Measurements from ENCODE around the gene GTPBP3. TPM values are rescaled to one million over a fixed set of nuclear protein-coding genes. Genes with fewer than 3 reads are reported as not detected.
A peak's percentile ranks its signal among the peaks of the same experiment; 100 is the strongest.

Gene GTPBP3
- total RNA-seq, 1 donor = 10.9 TPM

DNA sequence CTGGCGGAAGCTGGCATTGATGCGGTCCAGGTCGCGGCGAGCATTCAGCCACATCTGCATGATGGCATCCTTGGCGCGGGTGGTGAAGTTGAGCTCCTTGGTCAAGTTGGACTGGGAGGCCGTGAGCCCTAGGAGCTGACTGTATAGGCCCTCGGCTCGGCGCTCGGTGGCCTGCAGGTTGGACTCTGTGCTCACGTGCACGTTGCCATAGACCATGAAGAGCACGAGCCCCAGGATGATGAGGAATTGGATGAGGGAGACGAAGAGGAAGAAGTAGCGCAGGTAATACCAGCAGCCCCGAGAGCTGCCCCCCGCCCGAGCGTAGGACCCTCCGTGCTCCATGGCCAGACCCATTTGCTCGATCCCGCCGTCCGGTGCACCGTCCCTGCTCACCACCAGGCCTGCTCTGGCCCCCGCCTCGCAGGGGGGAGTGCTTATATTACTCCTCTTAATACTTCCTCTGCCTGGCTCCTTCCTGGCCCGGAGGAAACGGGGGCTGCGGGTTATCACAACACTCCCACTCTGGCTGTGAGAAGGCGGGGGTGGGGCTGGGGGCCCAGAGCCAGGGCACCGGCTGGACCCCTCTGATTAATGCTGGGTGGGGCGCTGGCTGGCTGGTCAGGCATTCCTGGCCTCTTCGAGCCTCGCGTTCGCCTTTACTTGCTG, 39.7 kb downstream of the GTPBP3 start, which contains the start of gene PLVAP:
PLVAP (minus strand) TSS at position 408 of the 666 bp plus-strand sequence; CDS start at position 354, 54 bp downstream.
- Histone ChIP-seq H3K9me3 (ENCODE audit: low read depth, low read length) (no peaks in the 10 kb centered on the region), H3K36me3 (ENCODE audit: insufficient read depth, low read length) (no peaks in the 10 kb centered on the region), H2AFZ (ENCODE audit: low read length) (no peak within 1 kb of the TSS), H3K4me1 (ENCODE audit: insufficient read depth, low read length) (no peaks in the 10 kb centered on the region), H3K79me2 (ENCODE audit: insufficient read depth, low read length) (no peaks in the 10 kb centered on the region), H3K27ac (ENCODE audit: low read depth, low read length) (no peak within 1 kb of the TSS), H3K4me2 (ENCODE audit: insufficient read depth, low read length) (no peak within 1 kb of the TSS), H3K27me3 (ENCODE audit: insufficient read depth, low read length) (no peaks in the 10 kb centered on the region), H4K20me1 (ENCODE audit: insufficient read depth, low read length) (no peaks in the 10 kb centered on the region), H3K4me3 (ENCODE audit: insufficient read depth, low read length) (no peak within 1 kb of the TSS)
- DNase-seq (ENCODE audit: insufficient read length, low spot score, missing footprints) = peak; percentile 53
- TF ChIP-seq, protein P1, sequence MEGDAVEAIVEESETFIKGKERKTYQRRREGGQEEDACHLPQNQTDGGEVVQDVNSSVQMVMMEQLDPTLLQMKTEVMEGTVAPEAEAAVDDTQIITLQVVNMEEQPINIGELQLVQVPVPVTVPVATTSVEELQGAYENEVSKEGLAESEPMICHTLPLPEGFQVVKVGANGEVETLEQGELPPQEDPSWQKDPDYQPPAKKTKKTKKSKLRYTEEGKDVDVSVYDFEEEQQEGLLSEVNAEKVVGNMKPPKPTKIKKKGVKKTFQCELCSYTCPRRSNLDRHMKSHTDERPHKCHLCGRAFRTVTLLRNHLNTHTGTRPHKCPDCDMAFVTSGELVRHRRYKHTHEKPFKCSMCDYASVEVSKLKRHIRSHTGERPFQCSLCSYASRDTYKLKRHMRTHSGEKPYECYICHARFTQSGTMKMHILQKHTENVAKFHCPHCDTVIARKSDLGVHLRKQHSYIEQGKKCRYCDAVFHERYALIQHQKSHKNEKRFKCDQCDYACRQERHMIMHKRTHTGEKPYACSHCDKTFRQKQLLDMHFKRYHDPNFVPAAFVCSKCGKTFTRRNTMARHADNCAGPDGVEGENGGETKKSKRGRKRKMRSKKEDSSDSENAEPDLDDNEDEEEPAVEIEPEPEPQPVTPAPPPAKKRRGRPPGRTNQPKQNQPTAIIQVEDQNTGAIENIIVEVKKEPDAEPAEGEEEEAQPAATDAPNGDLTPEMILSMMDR (IDR thresholded peaks at IDR 0.05; ENCODE audit: extremely low read depth, low read depth, low read length) = no peak

DNA sequence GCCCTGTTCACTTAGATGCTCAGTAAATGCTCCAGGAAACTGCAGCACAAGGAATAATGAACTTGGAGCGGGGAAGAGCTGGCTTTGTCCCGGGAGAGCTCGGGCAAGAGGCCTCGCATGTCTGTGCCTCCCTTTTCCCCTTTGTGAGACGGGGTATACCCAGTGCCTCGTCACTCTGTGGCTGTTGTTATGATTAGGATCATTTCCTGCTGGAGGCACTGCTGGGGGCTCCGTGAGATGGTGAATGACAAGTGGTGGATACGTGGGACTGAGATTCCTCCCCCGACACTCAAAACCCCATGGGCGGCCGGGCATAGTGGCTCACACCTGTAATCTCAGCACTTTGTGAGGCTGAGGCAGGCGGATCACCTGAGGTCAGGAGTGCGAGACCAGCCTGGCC, 40.9 kb downstream of the GTPBP3 start:
- DNase-seq (ENCODE audit: insufficient read length, low spot score, missing footprints) = peak; percentile 29

DNA sequence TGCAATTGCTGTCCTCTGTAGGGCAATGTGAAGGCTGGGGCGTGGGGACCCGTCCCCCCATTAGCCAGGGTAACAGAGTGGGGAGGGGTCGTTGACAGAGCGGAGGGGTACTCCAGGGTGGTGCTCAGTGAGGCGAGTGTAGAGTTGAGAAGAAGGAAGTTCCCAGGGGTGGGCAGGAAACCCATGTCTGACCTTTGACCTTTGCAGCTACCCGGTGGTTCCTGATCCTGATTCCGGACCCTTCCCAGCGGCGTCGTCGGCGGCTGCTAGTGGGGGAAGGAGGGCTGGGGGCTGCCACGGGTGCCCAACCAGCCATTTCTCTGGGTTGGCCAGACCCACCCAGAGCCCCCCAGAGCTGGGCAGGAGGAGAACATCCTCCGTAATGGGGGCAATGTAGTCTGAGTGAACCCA, 41.9 kb downstream of the GTPBP3 start:
- no peaks in the 10 kb centered on the region for H4K20me1 ChIP-seq (ENCODE audit: insufficient read depth, low read length)
- DNase-seq (ENCODE audit: insufficient read length, low spot score, missing footprints) = peak; percentile 37
- no peaks in the 10 kb centered on the region for H3K79me2 ChIP-seq (ENCODE audit: insufficient read depth, low read length)
- H3K9me3 ChIP-seq (ENCODE audit: low read depth, low read length) = no peaks in the 10 kb centered on the region
- H3K36me3 ChIP-seq (ENCODE audit: insufficient read depth, low read length) = no peaks in the 10 kb centered on the region
- no peak overlapping the region for H3K4me3 ChIP-seq (ENCODE audit: insufficient read depth, low read length)
- TF ChIP-seq, protein P1 (IDR thresholded peaks at IDR 0.05; ENCODE audit: extremely low read depth, low read depth, low read length) = no peak
- H3K4me2 ChIP-seq (ENCODE audit: insufficient read depth, low read length) = no peak overlapping the region
- no peaks in the 10 kb centered on the region for H3K27me3 ChIP-seq (ENCODE audit: insufficient read depth, low read length)
- no peak overlapping the region for H2AFZ ChIP-seq (ENCODE audit: low read length)
- no peak overlapping the region for H3K27ac ChIP-seq (ENCODE audit: low read depth, low read length)
- H3K4me1 ChIP-seq (ENCODE audit: insufficient read depth, low read length) = peaks cover 5% of the 10 kb centered on the region

More for the DNA sequence above, 40.9 kb downstream of the GTPBP3 start:
- H3K9me3 ChIP-seq (ENCODE audit: low read depth, low read length) = no peaks in the 10 kb centered on the region
- no peaks in the 10 kb centered on the region for H4K20me1 ChIP-seq (ENCODE audit: insufficient read depth, low read length)
- H3K4me3 ChIP-seq (ENCODE audit: insufficient read depth, low read length) = no peak overlapping the region
- H3K4me1 ChIP-seq (ENCODE audit: insufficient read depth, low read length) = peaks cover 5% of the 10 kb centered on the region
- no peaks in the 10 kb centered on the region for H3K36me3 ChIP-seq (ENCODE audit: insufficient read depth, low read length)
- no peak overlapping the region for H2AFZ ChIP-seq (ENCODE audit: low read length)
- H3K27ac ChIP-seq (ENCODE audit: low read depth, low read length) = no peak overlapping the region
- H3K27me3 ChIP-seq (ENCODE audit: insufficient read depth, low read length) = no peaks in the 10 kb centered on the region
- H3K79me2 ChIP-seq (ENCODE audit: insufficient read depth, low read length) = no peaks in the 10 kb centered on the region
- TF ChIP-seq, protein P1 (IDR thresholded peaks at IDR 0.05; ENCODE audit: extremely low read depth, low read depth, low read length) = no peak
- H3K4me2 ChIP-seq (ENCODE audit: insufficient read depth, low read length) = no peak overlapping the region

DNA sequence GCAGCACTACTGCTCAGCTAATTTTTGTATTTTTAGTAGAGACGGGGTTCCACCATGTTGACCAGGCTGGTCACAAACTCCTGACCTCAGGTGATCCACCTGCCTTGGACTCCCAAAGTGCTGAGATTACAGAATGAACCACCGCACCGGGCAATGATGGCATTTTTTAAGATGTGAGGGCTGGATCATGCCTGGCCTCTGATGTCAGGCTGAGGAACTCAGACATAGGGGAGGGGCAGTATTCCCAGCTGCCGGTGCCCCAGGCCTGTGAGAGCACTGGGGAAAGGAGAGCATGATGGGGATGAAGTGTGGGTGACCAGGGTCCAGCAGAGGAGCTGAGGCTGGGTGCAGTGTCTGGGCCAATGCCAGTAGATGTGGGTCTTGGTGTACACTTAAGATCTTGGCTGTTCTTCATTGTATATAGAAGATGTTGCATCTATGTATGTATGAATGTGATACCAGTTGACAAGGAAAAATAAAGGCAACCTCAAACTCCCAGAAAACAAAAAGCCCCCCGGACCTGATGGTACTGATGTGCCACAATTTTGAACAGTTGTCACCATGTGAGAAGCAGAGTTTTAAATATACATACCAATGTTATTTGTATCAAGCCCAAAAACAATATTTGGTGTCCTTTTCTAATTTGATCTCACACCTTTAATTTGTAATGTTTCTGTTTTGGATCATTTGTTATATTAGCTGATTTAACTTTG, 43.2 kb downstream of the GTPBP3 start:
- H4K20me1 ChIP-seq (ENCODE audit: insufficient read depth, low read length) = no peaks in the 10 kb centered on the region
- H3K79me2 ChIP-seq (ENCODE audit: insufficient read depth, low read length) = no peaks in the 10 kb centered on the region
- TF ChIP-seq, protein P1 (IDR thresholded peaks at IDR 0.05; ENCODE audit: extremely low read depth, low read depth, low read length) = no peak
- H3K9me3 ChIP-seq (ENCODE audit: low read depth, low read length) = no peaks in the 10 kb centered on the region
- H3K4me2 ChIP-seq (ENCODE audit: insufficient read depth, low read length) = no peak overlapping the region
- H2AFZ ChIP-seq (ENCODE audit: low read length) = no peak overlapping the region
- no peak overlapping the region for H3K27ac ChIP-seq (ENCODE audit: low read depth, low read length)
- no peaks in the 10 kb centered on the region for H3K36me3 ChIP-seq (ENCODE audit: insufficient read depth, low read length)
- H3K4me3 ChIP-seq (ENCODE audit: insufficient read depth, low read length) = no peak overlapping the region
- H3K27me3 ChIP-seq (ENCODE audit: insufficient read depth, low read length) = no peaks in the 10 kb centered on the region
- peaks cover 5% of the 10 kb centered on the region for H3K4me1 ChIP-seq (ENCODE audit: insufficient read depth, low read length)
- peak; percentile 31 for DNase-seq (ENCODE audit: insufficient read length, low spot score, missing footprints)
